Right ventricle myocardium superior (tissue), 1 donor: Measurements from ENCODE around the gene LDB2. TPM values are rescaled to one million over a fixed set of nuclear protein-coding genes. Genes with fewer than 3 reads are reported as not detected.

Experiments
- ATAC-seq: fragments of 200-7000 bp; cut with Tn5 transposase; one replicate; pipeline ENCODE4 v1.9.1; 2020; ENCODE audit warnings: mild to moderate bottlenecking; ENCODE audit not compliant: poor library complexity
- DNase-seq: peaks from one replicate; pipeline ENCODE4 v3.0.0-alpha.2; 2020
- intact Hi-C: fragments of 100-400 bp; cut with DNase I; formaldehyde crosslinking; loops from one replicate; pipeline ENCODE4 v1.11.2; 2022
- total RNA-seq: library from RNA; stranded (reverse); fragmentation: NEBNext Ultra II Directional; extraction: Animal tissue kit (Norgen Biotek cat#: 25700); gene quantifications from one replicate; pipeline ENCODE4 v1.2.1, GENCODE V29; 2021
- donor health status: DM: no; HTN: yes; CAD: no; lungs with severe emphysema.

LDB2 gene
- total RNA-seq, 1 donor from 2014 or later = 18.5 TPM

GRCh38 chr4:16598597-16599206 is 299.7 kb downstream of the LDB2 start:
- ATAC-seq (no peak), DNase-seq (no peak)
- intact Hi-C loops = no loop called here

GRCh38 chr4:16597845-16598596 is 300.4 kb downstream of the LDB2 start:
- no peak for ATAC-seq
- intact Hi-C loops = no loop called here

GRCh38 chr4:16597443-16597842 is 301.0 kb downstream of the LDB2 start:
- ATAC-seq = no peak
- DNase-seq = no peak
- intact Hi-C loops = no loop called here

More at GRCh38 chr4:16597845-16598596, 300.4 kb downstream of the LDB2 start:
- DNase-seq = no peak

GRCh38 chr4:16596267-16596666 is 302.2 kb downstream of the LDB2 start:
- ATAC-seq (no peak), DNase-seq (no peak)
- intact Hi-C loops = no loop called here

- intact Hi-C loops = no loop called here
- no peak for DNase-seq
- ATAC-seq = no peak
Observed at GRCh38 chr4:16594128-16594527, 304.3 kb downstream of the LDB2 start.

DNA sequence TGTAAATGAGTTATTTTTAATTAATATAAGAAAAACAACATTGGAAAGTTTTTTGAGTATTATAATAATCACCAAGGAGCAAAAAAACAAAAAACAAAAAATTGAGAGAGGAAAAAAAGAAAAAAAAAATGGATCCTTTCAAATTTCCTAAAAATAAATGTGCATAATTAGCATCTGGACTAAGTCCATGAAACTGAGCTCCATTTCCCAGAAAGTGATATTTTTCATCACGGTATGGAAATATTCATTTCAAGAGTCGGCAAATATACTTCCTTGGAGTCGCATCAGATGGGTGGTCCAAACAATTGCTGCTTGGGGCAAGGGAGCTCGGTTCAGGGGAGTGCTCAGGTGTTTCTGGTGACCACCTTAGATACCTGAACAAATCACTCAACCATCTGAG is 305.1 kb downstream of the LDB2 start:
- ATAC-seq (no peak), DNase-seq (no peak)
- intact Hi-C loops = no loop called here

DNA sequence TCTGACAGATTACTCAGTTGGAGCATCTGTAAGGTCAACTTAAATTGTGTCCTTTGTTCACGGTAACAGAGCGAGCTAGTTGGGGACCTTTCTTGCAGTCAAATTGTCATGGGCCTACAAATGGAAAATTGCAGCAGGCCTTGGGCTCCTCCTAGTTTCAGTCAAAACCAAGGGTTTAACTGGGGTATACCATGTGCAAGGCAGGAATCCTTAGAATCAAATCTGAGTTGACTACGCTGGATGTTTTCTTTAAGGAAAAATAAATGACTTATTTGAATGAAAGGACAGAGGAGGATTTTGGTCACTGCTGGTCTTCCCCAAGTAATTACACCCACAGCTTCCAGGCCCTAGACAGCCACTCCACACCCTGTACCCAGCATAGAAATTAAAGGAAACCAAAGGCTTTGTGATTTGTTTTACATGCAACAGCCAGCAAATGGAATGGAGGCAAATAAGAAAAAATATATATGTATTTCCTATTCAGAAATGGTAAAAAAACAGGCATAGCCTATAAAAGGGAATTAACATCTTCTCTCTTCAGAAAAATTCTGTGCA is 307.1 kb downstream of the LDB2 start:
- intact Hi-C loops = no loop called here
- ATAC-seq = no peak
- no peak for DNase-seq

- intact Hi-C loops = no loop called here
- no peak for ATAC-seq
Observed at GRCh38 chr4:16590797-16591196, 307.6 kb downstream of the LDB2 start.

DNA sequence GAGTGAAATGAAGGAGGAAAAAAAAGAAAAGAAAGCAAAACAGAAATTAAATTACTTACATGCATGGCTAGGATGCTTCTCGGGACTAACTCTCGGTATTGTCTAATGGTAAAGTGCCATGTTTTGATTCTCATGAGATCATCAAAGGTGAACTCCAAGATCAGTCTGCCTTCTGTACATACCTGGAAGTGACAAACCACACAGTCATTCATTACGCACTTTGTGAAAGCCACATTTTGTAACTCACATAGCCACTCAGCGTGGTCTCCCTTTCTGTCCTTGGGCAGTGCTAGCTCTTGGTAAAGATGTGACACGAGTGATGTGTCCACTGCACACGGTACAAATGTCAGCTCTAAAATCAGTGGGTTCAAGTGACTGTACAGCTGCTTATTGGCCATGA is 309.8 kb downstream of the LDB2 start:
- intact Hi-C loops = no loop called here
- DNase-seq (no peak), ATAC-seq (no peak)

More at GRCh38 chr4:16590797-16591196, 307.6 kb downstream of the LDB2 start:
- DNase-seq = no peak

GRCh38 chr4:16588149-16588548 is 310.3 kb downstream of the LDB2 start:
- DNase-seq (no peak), ATAC-seq (no peak)
- intact Hi-C loops = no loop called here

GRCh38 chr4:16585053-16585452 is 313.4 kb downstream of the LDB2 start:
- ATAC-seq = no peak
- intact Hi-C loops = no loop called here
- no peak for DNase-seq

- ATAC-seq = no peak
- intact Hi-C loops = no loop called here
- DNase-seq = no peak
Observed at GRCh38 chr4:16583764-16584163, 314.7 kb downstream of the LDB2 start.

DNA sequence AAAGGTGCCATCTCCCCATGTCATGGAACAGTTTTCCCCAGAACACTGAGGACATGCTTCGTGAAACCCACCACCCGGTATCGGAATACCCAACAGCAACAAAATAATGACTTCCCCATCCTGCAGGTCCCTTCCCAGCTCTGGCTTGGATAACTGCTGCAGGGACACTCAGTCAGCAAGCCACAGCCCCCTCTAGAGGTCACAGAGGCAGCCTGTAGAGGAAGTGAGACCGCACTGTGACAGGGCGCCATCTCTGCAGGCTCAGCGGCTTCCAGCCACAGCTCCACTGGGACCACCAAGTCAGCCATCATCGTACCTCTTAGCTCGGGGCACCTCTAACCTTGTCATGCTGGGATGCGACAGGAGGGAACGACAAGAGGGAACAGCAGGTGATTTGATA is 315.9 kb downstream of the LDB2 start:
- intact Hi-C loops = no loop called here
- ATAC-seq = no peak
- DNase-seq = no peak

- intact Hi-C loops = no loop called here
- ATAC-seq (no peak), DNase-seq (no peak)
Observed at GRCh38 chr4:16582036-16582435, 316.4 kb downstream of the LDB2 start.

GRCh38 chr4:16581117-16581516 is 317.3 kb downstream of the LDB2 start:
- DNase-seq (no peak), ATAC-seq (no peak)
- intact Hi-C loops = no loop called here

DNA sequence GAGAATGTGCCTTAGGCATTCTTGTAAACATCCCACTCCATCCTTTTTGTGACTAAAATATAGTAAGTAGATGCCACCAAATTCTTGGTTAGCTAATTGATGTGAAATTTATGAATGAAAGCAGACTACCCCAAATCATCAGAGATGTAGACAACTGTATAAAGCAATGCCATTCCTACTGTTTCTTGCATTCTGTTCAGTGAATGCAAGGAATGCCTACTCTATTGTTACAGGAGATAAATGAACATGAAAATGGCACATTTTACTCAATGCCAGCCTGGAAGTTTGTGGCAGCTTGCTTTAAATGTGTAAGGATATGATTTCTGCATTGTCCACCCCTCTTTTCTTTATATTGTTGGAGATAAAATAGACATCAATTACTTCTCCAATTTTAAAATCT is 317.9 kb downstream of the LDB2 start:
- intact Hi-C loops = no loop called here
- DNase-seq = no peak
- no peak for ATAC-seq

GRCh38 chr4:16579866-16580265 is 318.6 kb downstream of the LDB2 start:
- ATAC-seq = no peak
- no peak for DNase-seq
- intact Hi-C loops = no loop called here

GRCh38 chr4:16577177-16577576 is 321.3 kb downstream of the LDB2 start:
- no peak for DNase-seq

DNA sequence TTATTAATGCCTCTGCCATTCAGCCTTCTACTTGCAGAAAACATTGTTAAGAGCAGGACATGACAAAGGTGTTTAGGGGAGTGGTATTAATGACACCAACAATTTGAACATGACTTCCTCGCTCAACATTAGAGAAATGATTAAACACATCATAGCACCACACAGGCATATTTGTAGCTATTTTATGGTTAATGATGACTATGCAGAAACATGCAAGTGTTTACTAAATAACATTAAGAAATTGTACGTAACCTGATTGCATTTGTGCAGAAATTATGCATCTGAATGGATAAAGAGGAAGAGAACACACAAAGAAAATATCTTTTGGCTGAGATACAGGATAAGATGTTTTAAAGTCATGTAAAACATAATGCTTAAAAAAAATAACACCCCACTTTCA is 323.5 kb downstream of the LDB2 start:
- no peak for DNase-seq
- intact Hi-C loops = no loop called here
- no peak for ATAC-seq

More at GRCh38 chr4:16577177-16577576, 321.3 kb downstream of the LDB2 start:
- ATAC-seq = no peak
- intact Hi-C loops = no loop called here

- ATAC-seq = peak; percentile 90
- intact Hi-C loops = no loop called here
- no peak for DNase-seq
Observed at GRCh38 chr4:16573739-16574138, 324.7 kb downstream of the LDB2 start.
